Astrocyte of the spinal cord (primary cell): ENCODE results near the gene NEAT1.
A peak's percentile ranks its signal among the peaks of the same experiment; 100 is the strongest.

ENCODE experiments used
- DNase-seq: peaks from one replicate; pipeline ENCODE4 v3.0.0; 2011; ENCODE audit warnings: low read depth, low spot score
- H3K4me3 ChIP-seq: 2 replicates; pipeline ENCODE4 v1.5.1; 2011; ENCODE audit warnings: low read depth, mild to moderate bottlenecking, low read length, moderate library complexity
- CTCF ChIP-seq: IDR thresholded peaks from 2 replicates; pipeline ENCODE4 v1.5.1; 2012; ENCODE audit warnings: low read depth, mild to moderate bottlenecking, low read length, inconsistent platforms
- in situ Hi-C: cut with HindIII; loops from 2 replicates; pipeline ENCODE4 v1.10.0; 2017; ENCODE audit warnings: low sequenced_read_pairs

The NEAT1 gene

GRCh38 chr11:65428578-65429067 lies 6.0 kb downstream of the NEAT1 start:
- in situ Hi-C loops, result no loop called here
- peak; percentile 74 for DNase-seq
- TF ChIP-seq CTCF, result no peak
- H3K4me3 ChIP-seq, result peak overlapping the region; percentile 95

GRCh38 chr11:65429068-65429681 lies 6.6 kb downstream of the NEAT1 start:
- in situ Hi-C loops, result no loop called here
- peak; percentile 75 for DNase-seq
- no peak for TF ChIP-seq CTCF
- peak overlapping the region; percentile 95 for H3K4me3 ChIP-seq

GRCh38 chr11:65429724-65430405 lies 7.3 kb downstream of the NEAT1 start:
- DNase-seq, result peak; percentile 82
- in situ Hi-C loops, result no loop called here
- no peak for TF ChIP-seq CTCF
- peak overlapping the region; percentile 95 for H3K4me3 ChIP-seq

GRCh38 chr11:65430406-65431217 lies 8.0 kb downstream of the NEAT1 start:
- in situ Hi-C loops, result no loop called here
- TF ChIP-seq CTCF, result no peak
- H3K4me3 ChIP-seq, result peak overlapping the region; percentile 95
- DNase-seq, result peak; percentile 76

GRCh38 chr11:65431451-65432099 lies 9.0 kb downstream of the NEAT1 start:
- TF ChIP-seq CTCF, result no peak
- peak overlapping the region; percentile 10 for H3K4me3 ChIP-seq
- in situ Hi-C loops, result no loop called here
- peak; percentile 44 for DNase-seq

GRCh38 chr11:65432100-65432650 lies 9.6 kb downstream of the NEAT1 start:
- no peak for DNase-seq
- no peak for TF ChIP-seq CTCF
- H3K4me3 ChIP-seq, result peak overlapping the region; percentile 1
- in situ Hi-C loops, result no loop called here
